Iris pigment epithelial cell (primary cell): ENCODE results near the gene SLC39A11.
"Not testable (repeated sequence)": the region's sequence is repeated elsewhere in the genome, so short reads cannot be mapped to it uniquely, and the experiment has no call there.

Experiments used
- DNase-seq: peaks from one replicate; pipeline ENCODE4 v3.0.0-alpha.2; 2011; ENCODE audit warnings: low read depth

SLC39A11 gene

GRCh38 chr17:72829883-72830282 lies 262.6 kb downstream of the SLC39A11 start:
- no peak for DNase-seq

- DNase-seq, result peak; percentile 82
Observed at GRCh38 chr17:72826602-72827001, 265.9 kb downstream of the SLC39A11 start.

- DNase-seq, result not testable (repeated sequence)
Observed at GRCh38 chr17:72826059-72826458, 266.4 kb downstream of the SLC39A11 start.

- DNase-seq, result no peak
Observed at GRCh38 chr17:72825218-72825617, 267.3 kb downstream of the SLC39A11 start.

GRCh38 chr17:72824267-72824666 lies 268.2 kb downstream of the SLC39A11 start:
- DNase-seq, result not testable (repeated sequence)

GRCh38 chr17:72822358-72823023 lies 270.0 kb downstream of the SLC39A11 start:
- peak; percentile 49 for DNase-seq

- DNase-seq, result no peak
Observed at GRCh38 chr17:72816406-72816805, 276.1 kb downstream of the SLC39A11 start.

GRCh38 chr17:72813481-72813880 lies 279.0 kb downstream of the SLC39A11 start:
- no peak for DNase-seq

- peak; percentile 72 for DNase-seq
Observed at GRCh38 chr17:72812823-72813222, 279.7 kb downstream of the SLC39A11 start.

- DNase-seq, result peak; percentile 30
Observed at GRCh38 chr17:72811976-72812687, 280.4 kb downstream of the SLC39A11 start.

- no peak for DNase-seq
Observed at GRCh38 chr17:72810991-72811508, 281.4 kb downstream of the SLC39A11 start.

- peak; percentile 36 for DNase-seq
Observed at GRCh38 chr17:72806011-72806410, 286.5 kb downstream of the SLC39A11 start.

GRCh38 chr17:72804949-72805707 lies 287.4 kb downstream of the SLC39A11 start:
- DNase-seq, result no peak

- no peak for DNase-seq
Observed at GRCh38 chr17:72802726-72803125, 289.8 kb downstream of the SLC39A11 start.

- no peak for DNase-seq
Observed at GRCh38 chr17:72797142-72797541, 295.3 kb downstream of the SLC39A11 start.

GRCh38 chr17:72795941-72796340 lies 296.5 kb downstream of the SLC39A11 start:
- DNase-seq, result no peak

- DNase-seq, result no peak
Observed at GRCh38 chr17:72794152-72794551, 298.3 kb downstream of the SLC39A11 start.

- no peak for DNase-seq
Observed at GRCh38 chr17:72792771-72793170, 299.7 kb downstream of the SLC39A11 start.

GRCh38 chr17:72790190-72790589 lies 302.3 kb downstream of the SLC39A11 start:
- no peak for DNase-seq

- no peak for DNase-seq
Observed at GRCh38 chr17:72789711-72790110, 302.8 kb downstream of the SLC39A11 start.

- DNase-seq, result peak; percentile 64
Observed at GRCh38 chr17:72788950-72789585, 303.4 kb downstream of the SLC39A11 start.

- no peak for DNase-seq
Observed at GRCh38 chr17:72786209-72786608, 306.3 kb downstream of the SLC39A11 start.
